ENCODE data around the gene PTPRM. TPM values are rescaled to one million over a fixed set of nuclear protein-coding genes. Genes with fewer than 3 reads are reported as not detected.

Gene PTPRM
- total RNA-seq, 1 experiment from 2014 or later: 6.2 TPM

GRCh38 chr18:8427339-8427738 is 860.2 kb downstream of the PTPRM start:
- H3K27ac Mint-ChIP-seq: no peak overlapping the region
- H3K4ac ChIP-seq (ENCODE audit: low read depth, low read length): no peak overlapping the region
- H3K23me2 ChIP-seq (ENCODE audit: insufficient read length, low read depth, low read length, poor library complexity, severe bottlenecking): no peaks in the 10 kb centered on the region
- no peak overlapping the region for H2BK120ac ChIP-seq (ENCODE audit: low read depth, low read length, poor library complexity, severe bottlenecking)
- TF ChIP-seq CTCF (conservative IDR thresholded peaks at IDR 0.05): no peak
- H2AK5ac ChIP-seq (ENCODE audit: insufficient read length, low read length): no peak overlapping the region
- H3K18ac ChIP-seq (ENCODE audit: insufficient read length, low read depth, low read length): no peak overlapping the region
- H3K4me2 ChIP-seq (ENCODE audit: insufficient read depth, insufficient read length, low read length): no peak overlapping the region
- H2BK20ac ChIP-seq (ENCODE audit: low read depth, low read length, poor library complexity, severe bottlenecking): no peak overlapping the region
- no peak overlapping the region for H3K14ac ChIP-seq (ENCODE audit: insufficient read depth, low read length)
- peaks cover 11 to 17% of the 10 kb centered on the region in 2 experiments for H3K4me1 Mint-ChIP-seq
- peaks cover 2% of the 10 kb centered on the region; the same call in 1 of the 2 replicates for H3K27me3 Mint-ChIP-seq (ENCODE audit: low read depth)
- WGBS (ENCODE audit: extremely low coverage, insufficient read length, low lambda C conversion rate): no CpG with 5 or more reads among the region's 1 CpG
- H4K8ac ChIP-seq (replicated peaks; ENCODE audit: insufficient read length, low read depth, low read length): no peak overlapping the region
- H3K9ac ChIP-seq (ENCODE audit: extremely low read depth, insufficient read length, low read length): no peak overlapping the region
- H2BK15ac ChIP-seq (ENCODE audit: low read depth, low read length): no peak overlapping the region
- no peak overlapping the region for H3T11ph ChIP-seq (ENCODE audit: low read length)
- no peak overlapping the region for H3K27ac ChIP-seq (ENCODE audit: insufficient read length, low read depth, low read length)
- DNase-seq: no peak
- no peaks in the 10 kb centered on the region; a peak in 1 of 7 replicates for H3K36me3 Mint-ChIP-seq (ENCODE audit: insufficient read depth in 1 of 3, low read depth in 3 of 3)
- no peak overlapping the region for H3K56ac ChIP-seq (ENCODE audit: insufficient read length, low read depth, low read length)
- H3K27me3 ChIP-seq (ENCODE audit: insufficient read depth, low read length): no peaks in the 10 kb centered on the region
- no peak overlapping the region for H2BK5ac ChIP-seq (ENCODE audit: insufficient read length, low read length)
- no peak overlapping the region for H2BK12ac ChIP-seq (ENCODE audit: insufficient read length, low read depth, low read length)
- H3K9me3 Mint-ChIP-seq: no peaks in the 10 kb centered on the region
- H3K79me1 ChIP-seq (ENCODE audit: insufficient read depth, low read depth, low read length, poor library complexity, severe bottlenecking): no peaks in the 10 kb centered on the region
- no peak overlapping the region for H2AFZ ChIP-seq (ENCODE audit: low read length)
- no peaks in the 10 kb centered on the region for H4K20me1 ChIP-seq (ENCODE audit: control insufficient read depth, insufficient read depth, insufficient read length)
- H3K4me3 Mint-ChIP-seq: no peak overlapping the region; a peak in 1 of 5 replicates
- no peak overlapping the region for H4K91ac ChIP-seq (ENCODE audit: insufficient read length, low read depth, low read length)
- H3K9me3 ChIP-seq (ENCODE audit: control insufficient read depth, low read depth, low read length): no peaks in the 10 kb centered on the region
- H4K5ac ChIP-seq (ENCODE audit: insufficient read length, low read depth, low read length): no peak overlapping the region
- H3K23ac ChIP-seq (ENCODE audit: insufficient read length, low read depth, low read length): no peak overlapping the region
- no peaks in the 10 kb centered on the region; the same call in 1 of the 2 replicates for H3K4me1 ChIP-seq (ENCODE audit: insufficient read depth, low read length)
- H3K79me2 ChIP-seq (ENCODE audit: insufficient read depth, low read length): no peaks in the 10 kb centered on the region
